GM21515 (cell line): ENCODE results near the gene IFRD2.
"Not testable (repeated sequence)": the region's sequence is repeated elsewhere in the genome, so short reads cannot be mapped to it uniquely, and the experiment has no call there.

Experiments
- ATAC-seq: cut with Tn5 transposase; IDR thresholded peaks from one replicate; pipeline ENCODE4 v1.9.1; 2021; ENCODE audit not compliant: unreplicated experiment

The IFRD2 gene

DNA sequence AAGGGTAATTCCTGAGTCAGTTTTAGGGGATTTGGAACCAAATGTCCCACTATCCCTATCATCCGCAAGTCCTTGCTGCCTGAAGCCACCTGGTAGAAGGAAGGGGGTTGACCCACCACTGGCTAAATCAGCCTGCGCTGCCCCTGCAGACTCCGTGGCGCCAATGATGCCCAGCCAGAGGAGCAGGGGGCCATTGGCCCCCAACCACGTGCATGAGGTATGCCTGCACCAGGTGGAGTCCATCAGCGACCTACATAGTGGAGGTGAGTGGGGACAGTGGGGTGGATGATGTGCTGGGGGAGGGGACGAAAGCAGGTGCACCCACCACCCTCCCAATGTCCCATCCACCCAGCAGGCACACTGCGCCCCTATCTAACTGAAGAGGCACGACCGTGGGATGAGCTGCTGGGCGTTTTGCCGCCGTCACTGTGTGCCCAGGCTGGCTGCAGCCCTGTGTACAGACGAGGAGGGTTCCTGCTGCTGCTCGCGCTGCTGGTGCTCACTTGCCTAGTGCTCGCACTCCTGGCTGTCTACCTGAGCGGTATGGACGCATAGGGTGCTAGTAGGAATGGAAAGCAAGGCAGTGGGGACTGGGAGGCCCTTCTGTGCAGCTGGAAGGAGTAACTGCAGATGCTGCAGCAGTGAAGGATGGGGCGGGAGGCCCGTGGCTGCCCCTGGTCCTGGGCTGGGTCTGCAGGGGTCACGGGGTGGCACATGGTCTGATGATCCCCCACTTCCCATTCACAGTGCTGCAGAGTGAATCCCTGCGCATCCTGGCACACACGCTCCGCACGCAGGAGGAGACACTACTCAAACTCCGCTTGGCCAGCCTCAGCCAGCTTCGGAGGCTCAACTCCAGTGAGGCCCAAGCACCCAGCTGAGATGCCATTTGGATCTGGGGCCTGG is 5.7 kb downstream of the IFRD2 start:
- no peak for ATAC-seq

DNA sequence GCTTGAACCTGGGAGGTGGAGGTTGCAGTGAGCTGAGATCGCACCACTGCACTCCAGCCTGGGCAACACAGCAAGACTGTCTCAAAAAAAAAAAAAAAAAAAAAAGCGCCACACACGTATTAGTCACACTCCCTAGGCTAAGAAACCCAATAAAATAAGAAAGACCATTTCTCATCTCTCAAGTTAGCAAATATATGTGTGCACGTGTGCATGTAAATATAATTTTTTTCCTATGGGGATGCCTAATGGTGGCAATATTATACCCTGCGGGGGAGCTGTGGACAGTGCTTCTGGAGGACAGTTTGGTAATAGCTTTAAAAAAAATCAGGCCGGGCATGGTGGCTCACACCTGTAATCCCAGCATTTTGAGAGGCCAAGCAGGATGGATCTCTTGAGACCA is 8.1 kb downstream of the IFRD2 start:
- ATAC-seq, result not testable (repeated sequence)

DNA sequence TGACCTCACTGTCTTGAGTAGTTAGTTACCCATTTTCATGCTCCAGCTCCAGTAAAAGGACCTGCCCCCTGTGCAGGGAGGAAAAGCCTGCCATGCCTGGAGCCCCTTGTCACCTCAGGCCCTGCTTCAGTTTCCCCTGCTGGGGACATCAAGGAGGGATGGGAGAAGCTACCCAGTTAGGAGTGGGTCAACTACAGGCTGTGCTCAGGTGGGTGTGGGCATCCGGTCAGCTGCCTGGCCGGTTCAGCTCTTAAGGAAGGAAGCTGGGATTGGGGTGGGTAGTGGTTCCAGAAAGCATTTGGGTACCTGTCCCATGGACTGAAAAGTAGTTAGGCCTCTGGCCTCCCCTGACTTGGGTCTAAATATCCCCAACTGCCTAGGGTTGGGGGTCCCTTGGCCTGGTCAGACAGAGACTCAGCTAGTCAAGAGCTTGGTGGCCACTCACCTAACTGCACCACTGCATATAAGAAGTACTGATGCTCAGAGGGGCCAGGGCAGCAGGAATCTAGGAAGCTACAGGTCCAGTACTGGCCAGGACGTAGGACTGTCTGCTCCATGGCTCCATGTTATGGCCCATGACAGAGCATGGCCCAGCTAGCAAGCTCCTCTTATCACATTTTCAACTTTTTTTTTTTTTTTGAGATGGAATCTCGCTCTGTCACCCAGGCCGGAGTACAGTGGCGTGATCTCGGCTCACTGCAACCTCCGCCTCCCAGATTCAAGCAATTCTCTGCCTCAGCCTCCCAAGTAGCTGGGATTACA is 12.8 kb downstream of the IFRD2 start:
- ATAC-seq, result no peak

DNA sequence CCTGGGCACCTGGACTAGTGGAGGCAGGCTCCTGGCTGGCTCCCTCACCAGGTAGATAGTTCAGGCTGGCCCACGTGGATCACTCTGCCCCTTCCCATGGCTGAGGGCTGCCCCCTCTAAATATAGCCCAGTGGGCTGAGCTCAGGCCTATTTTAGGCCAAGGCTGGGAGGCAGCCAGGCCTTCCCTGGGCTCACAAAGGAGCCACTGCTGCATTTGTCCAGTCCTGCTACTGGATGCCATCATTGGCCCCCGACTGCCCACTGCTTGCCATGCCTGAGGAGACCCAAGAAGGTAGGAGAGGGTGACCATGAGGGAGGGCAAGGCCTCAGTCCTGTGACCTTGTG is 13.4 kb downstream of the IFRD2 start, which contains the start of gene LSMEM2:
TSS of gene LSMEM2 (plus strand) at position 208 of the 345 bp plus-strand sequence. CDS start at position 235, 27 bp downstream.
- no peak for ATAC-seq

DNA sequence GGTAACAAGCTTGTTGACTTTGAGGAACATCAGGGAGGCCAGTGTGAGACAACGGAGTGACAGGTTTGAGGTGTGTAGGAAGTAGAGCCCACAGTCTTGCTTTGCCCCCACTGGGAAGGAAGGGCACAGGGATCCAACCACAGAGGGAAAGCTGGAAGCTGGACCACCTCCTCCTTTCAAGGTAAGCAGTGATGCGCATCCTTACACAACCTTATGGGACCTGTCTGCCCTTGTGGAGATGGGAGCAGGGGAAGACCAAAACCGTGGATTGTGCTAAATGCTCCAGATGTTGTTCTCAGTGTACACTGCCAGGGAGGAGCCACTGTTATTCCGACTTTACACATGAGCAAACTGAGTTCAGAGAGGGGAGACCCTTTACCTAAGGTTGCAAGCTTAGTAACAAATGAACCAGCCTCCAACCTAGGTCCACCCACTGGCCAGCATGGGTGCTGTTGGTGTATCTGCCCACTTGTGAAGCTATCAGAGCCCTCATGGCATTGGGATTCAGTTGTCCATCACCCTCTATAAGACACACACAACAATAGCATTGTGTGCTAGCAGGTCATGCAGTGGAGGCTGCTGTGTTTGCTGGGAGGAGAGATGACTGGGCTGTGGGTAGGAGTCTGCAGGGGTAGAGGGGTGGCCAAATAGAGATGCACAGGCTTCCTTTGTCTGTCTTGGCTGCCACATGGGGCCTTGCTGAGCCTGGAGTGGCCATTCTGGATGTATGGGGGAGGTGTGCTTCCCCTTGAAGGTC is 13.9 kb downstream of the IFRD2 start:
- ATAC-seq, result no peak

DNA sequence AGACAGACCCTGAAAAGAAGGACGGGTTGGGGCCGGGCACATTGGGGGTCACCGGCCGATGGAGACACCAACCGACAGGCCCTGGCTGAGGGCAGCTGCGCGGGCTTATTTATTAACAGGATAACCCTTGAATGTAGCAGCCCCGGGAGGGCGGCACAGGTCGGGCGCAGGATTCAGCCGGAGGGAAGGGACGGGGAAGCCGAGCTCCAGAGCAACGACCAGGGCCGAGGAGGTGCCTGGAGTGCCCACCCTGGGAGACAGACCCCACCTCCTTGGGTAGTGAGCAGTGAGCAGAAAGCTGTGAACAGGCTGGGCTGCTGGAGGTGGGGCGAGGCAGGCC is 15.5 kb downstream of the IFRD2 start:
- ATAC-seq, result no peak

DNA sequence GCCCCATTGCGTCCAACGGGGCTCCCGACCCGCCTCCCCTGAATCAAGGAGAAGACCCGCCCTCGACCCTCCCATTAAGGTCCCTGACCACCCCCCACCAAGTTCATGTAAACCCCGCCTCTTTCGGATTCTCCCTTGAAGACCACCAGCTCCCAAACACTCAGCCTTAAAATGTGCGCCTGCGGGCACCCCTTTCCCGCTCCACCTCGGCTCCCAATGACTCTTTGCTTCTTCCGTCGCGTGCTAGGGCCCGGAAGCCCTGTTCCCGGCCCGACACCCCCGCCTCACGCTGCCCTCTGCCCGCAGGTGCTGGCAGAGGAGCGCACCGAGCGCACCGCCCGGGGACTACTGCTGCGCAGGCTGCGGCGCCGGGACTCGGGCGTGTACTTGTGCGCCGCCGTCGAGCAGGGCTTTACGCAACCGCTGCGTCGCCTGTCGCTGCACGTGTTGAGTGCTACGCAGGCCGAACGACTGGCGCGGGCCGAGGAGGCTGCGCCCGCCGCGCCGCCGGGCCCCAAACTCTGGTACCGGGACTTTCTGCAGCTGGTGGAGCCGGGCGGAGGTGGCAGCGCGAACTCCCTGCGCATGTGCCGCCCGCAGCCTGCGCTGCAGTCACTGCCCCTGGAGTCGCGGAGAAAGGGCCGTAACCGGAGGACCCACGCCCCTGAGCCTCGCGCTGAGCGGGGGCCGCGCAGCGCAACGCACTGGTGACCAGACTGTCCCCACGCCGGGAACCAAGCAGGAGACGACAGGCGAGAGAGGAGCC is 16.1 kb downstream of the IFRD2 start:
- no peak for ATAC-seq

DNA sequence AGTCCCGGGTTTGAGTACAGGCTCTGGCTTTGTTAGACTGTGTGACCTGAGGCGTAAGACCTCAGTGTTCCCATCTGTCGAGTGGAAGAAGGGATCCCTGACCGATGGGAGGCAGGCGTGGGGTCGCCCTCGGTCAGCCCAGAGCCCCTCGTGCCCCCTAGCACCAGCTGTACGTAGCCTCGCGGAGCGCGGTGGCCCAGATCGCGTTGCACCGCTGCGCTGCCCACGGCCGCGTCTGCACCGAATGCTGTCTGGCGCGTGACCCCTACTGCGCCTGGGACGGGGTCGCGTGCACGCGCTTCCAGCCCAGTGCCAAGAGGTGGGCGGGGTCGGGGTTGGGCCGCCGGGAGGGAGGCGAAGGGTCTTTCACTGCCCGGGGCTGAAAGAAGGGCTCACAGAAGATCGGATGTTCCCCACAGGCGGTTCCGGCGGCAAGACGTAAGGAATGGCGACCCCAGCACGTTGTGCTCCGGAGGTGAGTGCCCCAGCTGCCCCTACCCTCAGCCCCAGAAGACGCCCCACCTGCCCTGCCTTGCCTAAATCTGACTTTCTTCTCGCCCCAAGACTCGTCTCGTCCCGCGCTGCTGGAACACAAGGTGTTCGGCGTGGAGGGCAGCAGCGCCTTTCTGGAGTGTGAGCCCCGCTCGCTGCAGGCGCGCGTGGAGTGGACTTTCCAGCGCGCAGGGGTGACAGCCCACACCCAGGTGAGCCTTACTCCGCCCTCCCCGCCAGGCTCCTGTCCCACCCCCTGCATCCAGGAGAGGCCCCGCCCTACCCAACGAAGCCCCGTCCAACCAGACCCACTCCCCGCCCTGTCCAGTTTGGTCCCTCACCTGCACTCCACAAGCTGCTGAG is 16.9 kb downstream of the IFRD2 start:
- no peak for ATAC-seq

DNA sequence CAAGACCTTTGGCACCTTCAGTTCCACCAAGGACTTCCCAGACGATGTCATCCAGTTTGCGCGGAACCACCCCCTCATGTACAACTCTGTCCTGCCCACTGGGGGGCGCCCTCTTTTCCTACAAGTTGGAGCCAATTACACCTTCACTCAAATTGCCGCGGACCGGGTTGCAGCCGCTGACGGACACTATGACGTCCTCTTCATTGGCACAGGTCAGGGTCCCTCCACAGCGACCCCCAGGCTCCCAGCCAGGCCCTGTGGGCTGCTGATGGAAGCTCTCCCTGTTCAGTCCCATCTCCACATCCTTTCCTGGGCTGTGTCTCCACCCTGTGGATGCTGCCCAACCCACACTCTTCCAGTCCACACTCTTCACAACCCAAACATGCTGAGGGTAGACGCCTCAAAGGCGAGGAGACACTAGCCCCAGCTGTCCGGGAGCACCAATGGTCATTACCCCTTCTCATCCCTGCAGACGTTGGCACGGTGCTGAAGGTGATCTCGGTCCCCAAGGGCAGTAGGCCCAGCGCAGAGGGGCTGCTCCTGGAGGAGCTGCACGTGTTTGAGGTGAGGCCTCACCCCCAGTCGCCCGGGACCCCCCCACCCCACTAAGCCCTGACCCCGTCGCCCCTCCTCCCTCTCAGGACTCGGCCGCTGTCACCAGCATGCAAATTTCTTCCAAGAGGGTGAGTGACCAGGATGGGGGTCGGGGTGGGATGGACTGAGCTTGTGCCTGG is 17.7 kb downstream of the IFRD2 start:
- ATAC-seq, result no peak

DNA sequence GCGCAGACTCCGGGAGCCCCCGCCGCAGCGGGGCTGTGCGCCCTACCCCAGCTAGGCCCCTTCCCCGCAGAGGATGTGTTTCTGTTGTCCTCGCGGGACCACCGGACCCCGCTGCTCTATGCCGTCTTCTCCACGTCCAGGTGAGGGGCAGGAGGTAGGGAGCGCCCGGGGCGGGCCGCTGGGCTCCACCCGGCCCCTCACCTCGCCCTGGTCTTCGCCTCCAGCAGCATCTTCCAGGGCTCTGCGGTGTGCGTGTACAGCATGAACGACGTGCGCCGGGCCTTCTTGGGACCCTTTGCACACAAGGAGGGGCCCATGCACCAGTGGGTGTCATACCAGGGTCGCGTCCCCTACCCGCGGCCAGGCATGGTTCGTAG is 18.6 kb downstream of the IFRD2 start:
- no peak for ATAC-seq

DNA sequence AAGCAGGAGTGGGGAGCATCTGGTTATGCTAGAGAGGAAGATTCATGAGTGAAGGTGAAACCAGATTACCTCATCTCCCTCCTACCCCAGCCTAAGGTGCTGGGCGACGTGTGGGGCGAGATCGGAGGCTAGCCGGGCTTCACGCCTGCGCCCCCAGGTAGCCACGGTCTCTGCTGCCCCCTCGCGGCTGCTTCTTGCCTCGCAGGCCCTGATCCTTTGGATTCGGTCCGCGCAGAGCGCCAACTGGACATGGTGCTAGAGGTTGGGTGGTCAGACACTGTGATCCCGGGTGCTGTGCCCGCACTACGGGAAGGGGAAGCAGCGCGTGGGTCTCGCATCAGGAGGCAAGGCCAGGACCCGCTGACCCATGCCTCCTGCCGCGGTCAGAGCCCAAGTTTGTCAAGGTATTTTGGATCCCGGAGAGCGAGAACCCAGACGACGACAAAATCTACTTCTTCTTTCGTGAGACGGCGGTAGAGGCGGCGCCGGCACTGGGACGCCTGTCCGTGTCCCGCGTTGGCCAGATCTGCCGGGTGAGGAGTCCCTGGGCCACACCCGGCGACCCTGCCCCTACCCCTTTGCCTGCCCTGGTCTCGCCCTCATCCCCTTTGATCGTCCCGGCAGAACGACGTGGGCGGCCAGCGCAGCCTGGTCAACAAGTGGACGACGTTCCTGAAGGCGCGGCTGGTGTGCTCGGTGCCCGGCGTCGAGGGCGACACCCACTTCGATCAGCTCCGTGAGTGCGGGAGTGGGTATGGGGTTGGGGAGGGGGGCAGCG is 19.1 kb downstream of the IFRD2 start:
- peak; percentile 74 for ATAC-seq

DNA sequence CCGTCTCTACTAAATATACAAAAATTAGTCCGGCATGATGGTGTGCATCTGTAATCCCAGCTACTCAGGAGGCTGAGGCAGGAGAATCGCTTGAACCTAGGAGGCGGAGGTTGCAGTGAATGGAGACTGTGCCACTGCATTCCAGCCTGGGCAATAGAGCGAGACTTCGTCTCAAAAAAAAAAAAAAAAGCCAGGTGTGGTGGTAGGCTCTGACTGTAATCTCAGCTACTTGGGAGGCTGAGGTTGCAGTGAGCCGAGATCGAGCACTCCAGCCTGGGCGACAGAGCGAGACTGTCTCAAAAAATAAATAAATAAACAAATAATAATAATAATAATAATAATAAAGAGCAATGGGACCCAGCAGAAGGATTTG is 19.7 kb downstream of the IFRD2 start:
- not testable (repeated sequence) for ATAC-seq

DNA sequence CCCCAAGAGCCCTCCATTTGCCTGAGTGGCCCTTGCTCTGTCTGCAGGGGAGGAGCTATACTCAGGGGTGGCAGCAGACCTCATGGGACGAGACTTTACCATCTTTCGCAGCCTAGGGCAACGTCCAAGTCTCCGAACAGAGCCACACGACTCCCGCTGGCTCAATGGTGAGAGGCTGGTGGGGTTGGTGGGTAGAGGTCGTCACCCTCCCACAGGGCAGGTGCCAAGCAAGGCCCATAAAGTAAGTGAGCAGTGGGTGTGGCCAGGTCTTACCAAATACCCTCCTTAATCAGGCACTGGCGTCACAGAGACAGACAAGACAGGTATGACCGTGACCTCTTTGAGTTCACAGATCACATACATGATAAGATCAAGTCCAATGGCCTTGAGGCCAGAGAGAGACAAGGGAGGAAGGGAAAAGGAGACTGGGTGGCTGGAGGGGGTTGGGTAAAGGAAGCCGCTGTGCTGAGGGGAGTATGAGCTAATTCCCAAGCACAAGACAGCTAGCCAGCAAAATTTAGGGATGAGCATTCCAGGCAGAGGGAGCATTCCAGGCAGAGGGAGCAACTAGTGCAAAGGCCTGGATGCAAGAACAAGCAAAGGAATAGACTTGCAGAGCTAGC is 20.8 kb downstream of the IFRD2 start:
- ATAC-seq, result no peak

DNA sequence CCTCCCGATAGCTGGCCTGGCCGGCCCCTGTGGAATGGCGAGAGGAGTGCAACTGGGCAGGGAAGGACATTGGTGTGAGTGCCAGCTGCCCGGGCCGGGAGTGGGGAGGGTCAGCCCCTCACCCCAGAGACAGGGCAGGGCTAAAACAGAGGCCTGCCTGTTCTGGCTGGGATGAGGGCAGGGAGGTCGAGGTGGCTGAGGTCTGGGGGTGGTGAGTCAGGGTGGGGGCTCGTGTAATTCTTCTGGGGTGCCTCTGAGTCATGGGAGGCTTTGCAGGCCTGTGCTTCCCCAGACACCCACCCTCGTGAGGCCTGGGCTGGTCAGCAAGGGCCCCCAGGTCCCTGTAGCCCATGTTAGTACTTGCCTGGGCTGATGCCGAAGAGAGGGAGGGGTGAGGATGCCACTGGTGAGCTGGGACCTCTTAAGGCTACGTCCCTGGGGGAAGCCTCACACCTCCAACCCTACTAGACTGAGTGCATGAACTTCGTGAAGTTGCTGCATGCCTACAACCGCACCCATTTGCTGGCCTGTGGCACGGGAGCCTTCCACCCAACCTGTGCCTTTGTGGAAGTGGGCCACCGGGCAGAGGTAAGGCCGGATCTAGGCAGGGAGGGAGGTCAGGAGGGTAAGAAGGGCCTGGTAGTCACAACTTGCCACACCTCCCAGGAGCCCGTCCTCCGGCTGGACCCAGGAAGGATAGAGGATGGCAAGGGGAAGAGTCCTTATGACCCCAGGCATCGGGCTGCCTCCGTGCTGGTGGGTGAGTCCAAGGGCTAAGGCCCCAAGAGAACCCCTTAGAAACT is 21.6 kb downstream of the IFRD2 start:
- no peak for ATAC-seq

DNA sequence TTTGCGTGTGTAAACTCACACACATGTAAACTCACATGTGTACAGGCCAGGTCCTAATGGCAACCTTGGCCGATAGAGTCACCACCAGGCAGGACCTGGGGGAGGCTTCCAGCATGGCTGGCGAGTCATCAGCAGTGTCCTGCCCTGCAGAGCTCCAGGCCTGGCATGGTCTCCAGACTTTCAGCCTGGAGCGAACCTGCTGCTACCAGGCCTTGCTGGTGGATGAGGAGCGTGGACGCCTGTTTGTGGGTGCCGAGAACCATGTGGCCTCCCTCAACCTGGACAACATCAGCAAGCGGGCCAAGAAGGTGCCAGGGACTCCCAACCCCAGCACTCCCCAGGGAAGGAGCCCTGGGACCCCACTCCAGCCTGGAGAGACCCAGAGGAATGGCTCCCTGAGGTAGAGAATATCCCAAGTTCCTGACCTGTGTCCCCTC is 22.2 kb downstream of the IFRD2 start:
- ATAC-seq, result no peak

DNA sequence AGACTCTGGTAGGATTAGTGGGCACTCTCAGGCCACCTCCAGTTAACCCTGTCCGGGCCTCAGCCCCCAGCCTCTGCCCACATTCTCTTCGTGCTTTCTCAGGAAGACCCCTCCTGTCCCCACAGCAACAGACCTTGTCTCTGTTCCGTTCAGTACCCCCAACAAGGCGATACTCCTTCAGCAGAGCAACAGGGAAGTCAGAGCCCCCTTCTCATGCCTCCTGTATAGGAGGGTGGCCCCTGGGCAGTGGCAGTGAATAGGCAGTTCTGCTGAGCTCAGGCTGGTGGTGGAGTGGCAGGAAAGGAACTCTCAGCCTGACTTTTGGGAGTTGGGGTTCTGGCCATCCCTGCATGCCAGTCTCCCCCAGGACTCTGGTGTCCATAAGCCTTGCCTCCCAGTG is 22.8 kb downstream of the IFRD2 start:
- ATAC-seq, result no peak

DNA sequence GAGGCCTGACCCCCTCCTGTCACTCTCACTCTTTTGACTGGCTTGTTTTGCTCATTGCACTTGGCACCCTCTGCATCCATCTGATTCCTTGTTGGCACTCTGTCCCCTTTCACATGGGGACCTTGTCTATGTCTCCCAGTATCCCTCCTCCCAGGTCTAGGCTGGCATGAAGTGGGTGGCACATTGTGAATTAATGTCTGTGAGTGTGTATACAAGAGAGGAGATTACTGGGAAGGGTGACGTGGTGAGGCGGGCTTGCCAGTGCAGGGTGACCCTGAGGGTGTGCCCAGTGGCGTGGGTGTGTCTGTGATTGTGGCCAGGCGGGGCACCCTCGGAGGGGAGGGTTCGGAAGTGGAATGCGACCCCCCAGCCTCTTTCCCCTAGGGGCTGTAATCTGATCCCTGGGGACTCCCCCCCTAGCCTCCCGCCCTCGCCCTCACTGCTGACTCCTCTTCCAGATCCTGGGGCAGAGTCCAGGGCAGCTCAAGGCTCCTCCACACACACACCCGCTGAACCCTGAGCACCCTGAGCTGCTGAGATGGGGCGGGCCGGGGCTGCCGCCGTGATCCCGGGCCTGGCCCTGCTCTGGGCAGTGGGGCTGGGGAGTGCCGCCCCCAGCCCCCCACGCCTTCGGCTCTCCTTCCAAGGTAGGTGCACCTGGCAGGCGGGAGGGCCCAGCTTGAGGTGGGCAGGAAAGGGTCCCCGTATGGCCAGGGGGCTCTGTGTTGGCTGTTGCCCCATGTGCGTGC is 23.4 kb downstream of the IFRD2 start, which contains the start of gene SEMA3B:
TSS of gene SEMA3B (plus strand) at position 445 of the 749 bp plus-strand sequence. CDS start at position 539, 94 bp downstream.
- ATAC-seq, result no peak
